GM20431 (cell line): ENCODE data around the gene UQCRH.
"Not testable (repeated sequence)": the region's sequence is repeated elsewhere in the genome, so short reads cannot be mapped to it uniquely, and the experiment has no call there.

Experiments
- in situ Hi-C: fragments of 300-500 bp; cut with MseI, MboI; formaldehyde crosslinking; loops from one replicate; pipeline ENCODE4 v1.15.0; 2020; ENCODE audit warnings: low sequenced_read_pairs; ENCODE audit not compliant: unreplicated experiment

Gene UQCRH

GRCh38 chr1:46330381-46330780, 26.9 kb downstream of the UQCRH start:
- in situ Hi-C loops: not testable (repeated sequence)

DNA sequence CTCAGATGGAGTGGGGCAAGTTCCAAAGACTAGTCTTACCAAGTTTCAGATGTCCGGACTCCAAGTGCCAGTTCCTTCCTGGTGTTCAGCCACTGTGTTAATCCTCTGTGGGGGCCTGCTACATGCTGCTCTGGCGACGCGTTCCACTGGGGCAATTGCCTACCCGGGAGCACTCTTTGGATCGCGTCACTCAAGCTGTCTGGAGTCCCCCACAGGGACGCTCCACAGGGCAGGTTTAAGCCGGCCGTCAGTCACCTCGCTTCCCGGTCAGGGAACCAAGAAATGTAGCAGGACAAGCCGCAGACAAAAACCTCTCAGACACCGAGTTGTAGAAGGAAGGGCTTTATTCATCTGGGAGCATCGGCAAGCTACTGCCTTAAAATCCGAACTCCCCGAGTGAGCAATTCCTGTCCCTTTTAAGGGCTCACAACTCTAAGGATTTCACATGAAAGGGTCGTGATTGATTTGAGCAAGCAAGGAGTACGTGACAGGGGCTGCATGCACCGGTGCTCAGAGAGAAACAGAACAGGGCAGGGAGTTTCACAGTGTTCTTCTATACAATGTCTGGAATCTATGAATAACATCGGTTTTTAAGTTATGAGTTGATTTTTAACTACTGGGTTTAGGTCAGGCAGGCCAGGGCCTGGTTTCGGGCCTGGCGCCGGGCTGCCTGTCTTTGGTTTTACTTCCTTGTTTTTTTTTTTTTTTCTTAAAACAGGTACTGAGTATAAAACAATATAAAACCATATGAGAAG, 28.5 kb downstream of the UQCRH start:
- in situ Hi-C loops: not testable (repeated sequence)

GRCh38 chr1:46333300-46334029, 30.0 kb downstream of the UQCRH start:
- in situ Hi-C loops: no loop called here

DNA sequence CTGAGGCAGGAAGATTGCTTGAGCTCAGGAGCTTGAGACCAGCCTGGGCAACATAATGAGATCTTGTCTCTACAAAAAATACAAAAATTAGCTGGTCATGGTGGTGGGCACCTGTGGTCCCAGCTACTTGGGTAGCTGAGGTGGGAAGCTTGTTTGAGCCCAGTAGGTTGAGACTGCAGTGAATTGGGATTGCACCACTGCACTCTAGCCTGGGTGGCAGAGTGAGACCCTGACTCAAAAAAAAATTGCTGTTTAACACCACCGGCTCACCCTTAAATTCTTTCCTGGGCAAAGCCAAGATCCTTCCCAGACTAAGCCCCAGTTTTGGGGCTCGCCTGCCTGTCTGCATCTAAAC, 30.5 kb downstream of the UQCRH start:
- in situ Hi-C loops: no loop called here

GRCh38 chr1:46335081-46335480, 31.6 kb downstream of the UQCRH start:
- in situ Hi-C loops: no loop called here

DNA sequence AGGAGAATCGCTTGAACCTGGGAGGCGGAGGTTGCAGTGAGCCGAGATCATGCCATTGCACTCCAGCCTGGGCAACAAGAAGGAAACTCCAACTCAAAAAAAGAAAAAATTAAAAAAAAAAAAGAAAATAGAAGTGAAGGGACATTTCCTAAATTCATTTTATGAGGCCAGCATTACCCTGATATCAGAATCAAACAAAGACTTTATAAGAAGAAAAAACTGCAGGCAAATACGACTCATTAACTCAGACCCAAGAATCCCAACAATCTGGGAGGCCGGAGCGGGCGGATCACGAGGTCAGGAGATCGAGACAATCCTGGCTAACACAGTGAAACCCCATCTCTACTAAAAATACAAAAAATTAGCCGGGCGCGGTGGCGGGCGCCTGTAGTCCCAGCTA, 33.9 kb downstream of the UQCRH start:
- in situ Hi-C loops: not testable (repeated sequence)

DNA sequence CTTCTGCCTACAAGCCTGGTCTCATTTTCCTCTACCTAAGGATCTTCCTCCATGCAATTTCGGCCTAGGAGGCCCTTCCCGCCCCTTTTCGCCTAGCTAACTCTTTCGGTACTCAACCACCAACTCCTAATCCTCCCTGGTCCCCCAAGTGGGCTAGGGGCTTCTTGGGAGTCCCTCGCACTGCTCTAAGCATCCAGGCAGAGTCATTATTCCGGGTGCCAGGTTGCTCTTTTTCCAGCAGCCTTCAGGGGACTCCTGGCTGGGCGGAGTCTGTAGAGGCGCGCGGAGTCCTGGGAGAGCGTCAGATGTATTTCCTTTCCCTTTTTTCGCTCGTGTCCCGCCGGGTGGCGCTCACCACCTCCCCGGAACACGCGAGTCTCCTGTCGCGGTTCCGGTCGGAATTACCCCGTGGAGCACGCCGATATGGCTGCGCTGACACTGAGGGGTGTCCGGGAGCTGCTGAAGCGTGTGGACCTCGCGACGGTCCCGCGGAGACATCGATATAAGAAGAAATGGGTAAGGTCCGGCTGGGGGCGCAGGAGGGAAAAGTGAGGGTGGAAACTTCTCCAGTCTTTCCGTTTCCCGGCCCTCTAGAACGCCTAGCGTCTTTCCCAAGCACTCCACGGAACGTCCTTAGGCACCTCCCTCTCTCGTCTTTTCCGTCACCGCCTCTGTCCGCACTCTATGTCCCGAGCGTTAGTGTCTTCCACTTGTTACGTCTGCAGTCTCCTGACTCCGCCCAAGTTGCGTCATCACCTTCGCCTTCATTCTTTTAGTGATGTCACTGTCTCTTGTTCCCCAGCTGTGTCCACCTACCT, 37.1 kb downstream of the UQCRH start, which contains the start of gene NSUN4:
NSUN4 (plus strand) TSS at position 404 of the 818 bp plus-strand sequence; CDS start at position 424, 20 bp downstream.
- in situ Hi-C loops: no loop called here

DNA sequence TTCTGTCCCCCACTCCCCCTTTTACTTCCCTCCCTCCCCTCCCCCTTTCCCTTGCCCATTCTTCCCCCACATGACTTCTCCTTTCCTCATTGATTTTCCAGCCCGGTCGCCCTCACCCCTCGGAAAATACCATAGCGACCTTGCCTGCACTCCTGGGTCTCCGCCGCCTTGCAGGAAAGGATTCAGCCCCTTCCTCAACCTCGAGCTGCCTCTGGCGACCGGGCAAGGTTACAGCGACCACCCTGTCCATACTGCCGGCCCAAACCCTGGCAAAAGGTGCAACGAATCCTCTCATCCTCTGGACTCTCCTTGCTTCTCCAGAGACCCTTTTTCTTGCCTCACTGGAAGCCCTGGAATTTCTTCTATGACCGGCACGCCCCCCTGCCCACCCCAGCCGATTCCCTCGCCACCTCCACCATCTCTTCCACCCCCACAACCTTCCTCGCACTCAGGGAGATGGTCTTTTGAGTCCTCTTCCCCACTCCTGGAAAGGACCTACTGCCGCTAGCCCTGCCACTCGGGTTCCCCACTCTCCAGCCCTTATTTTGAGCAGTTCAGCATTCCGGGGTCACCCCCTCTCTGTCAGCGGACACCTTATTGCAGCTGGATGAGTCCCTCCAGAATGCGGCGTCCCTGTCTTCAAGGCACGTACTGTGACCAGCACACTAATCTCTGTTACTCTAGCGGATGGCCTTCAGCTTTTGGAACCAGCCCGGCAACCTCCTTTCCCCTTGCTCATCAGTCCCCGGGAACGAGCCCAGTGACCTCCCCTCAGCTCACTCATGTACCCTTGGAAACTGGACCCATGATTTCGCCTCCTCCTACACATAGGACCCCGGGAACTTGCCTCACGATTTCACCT, 38.0 kb downstream of the UQCRH start:
- in situ Hi-C loops: no loop called here

DNA sequence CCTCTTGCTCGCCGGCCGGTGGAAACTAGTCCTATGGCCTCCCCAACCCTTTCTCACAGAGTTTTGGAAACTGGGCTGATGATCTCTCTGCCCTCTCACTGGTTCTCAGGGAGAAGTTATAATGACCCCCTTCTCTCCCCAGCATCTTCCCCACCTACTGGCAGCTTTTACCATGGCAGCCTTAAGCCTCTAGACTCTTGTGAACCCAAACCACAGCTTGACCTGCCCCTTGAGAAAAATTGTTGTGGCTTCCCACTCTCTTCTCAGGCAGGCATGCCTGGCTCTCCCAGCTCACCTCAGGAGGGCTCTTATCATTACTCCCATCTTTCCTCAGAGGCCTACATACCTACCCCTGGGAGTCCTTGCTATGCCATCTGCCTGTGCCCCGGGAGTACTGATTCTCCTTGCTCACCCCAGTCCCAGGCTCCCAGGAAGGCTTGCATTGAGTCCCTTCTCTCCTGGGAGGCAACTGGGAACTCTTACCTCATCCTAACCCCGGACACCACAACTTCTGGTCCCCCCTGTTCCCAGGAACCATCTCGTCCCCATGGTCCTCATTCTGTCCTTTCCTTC, 38.7 kb downstream of the UQCRH start:
- in situ Hi-C loops: no loop called here

DNA sequence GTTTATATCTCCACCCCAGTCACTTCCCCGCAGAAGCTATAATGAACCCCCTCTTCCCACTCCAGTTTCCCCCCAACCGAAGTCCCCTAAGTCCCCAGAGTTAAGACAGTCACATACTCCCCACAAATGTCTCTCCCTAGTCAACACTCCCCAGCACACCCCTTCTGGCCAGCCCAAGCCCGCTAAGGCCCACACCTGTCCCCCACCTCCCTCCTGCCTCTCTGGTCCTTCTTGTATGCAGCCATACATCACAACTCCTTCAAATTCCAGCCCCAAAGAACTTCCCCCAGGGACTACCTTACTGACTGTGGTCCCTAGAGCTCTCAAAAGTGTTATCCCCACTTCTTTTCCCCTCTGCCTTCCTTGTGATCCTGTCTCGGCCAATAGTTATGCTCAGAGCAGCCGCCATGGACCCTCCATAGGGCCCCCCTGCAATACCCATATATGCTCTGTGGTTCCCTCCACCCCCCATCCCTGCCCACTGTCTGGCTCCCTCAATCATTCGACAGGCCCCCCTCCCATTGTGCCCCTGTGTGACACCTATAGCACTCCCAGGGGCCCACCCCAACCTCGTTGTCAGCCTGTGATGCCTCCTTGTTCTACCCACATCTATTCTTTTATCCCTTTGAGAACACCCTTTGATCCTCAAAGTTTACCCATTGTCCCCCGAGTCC, 39.3 kb downstream of the UQCRH start:
- in situ Hi-C loops: no loop called here

GRCh38 chr1:46343351-46343695, 39.8 kb downstream of the UQCRH start:
- in situ Hi-C loops: no loop called here

DNA sequence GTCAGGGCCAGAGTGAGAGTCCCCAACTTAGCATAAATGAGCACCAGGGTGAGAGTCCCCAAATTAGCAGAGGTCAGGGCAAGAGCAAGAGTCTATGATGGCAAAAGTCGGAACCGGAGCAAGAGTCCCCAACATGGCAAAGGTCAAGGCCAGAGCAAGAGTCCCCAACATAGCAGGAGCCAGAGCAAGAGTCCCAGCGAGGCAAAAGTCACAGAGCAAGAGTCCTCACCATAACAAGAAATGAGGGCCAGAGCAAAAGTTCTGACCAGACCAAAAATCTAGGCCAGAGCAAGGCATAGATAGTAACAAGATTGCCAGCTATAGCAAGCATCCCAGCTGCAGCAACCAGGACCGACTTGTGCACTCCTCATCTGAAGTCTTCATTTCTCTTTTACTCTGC, 40.2 kb downstream of the UQCRH start:
- in situ Hi-C loops: no loop called here

DNA sequence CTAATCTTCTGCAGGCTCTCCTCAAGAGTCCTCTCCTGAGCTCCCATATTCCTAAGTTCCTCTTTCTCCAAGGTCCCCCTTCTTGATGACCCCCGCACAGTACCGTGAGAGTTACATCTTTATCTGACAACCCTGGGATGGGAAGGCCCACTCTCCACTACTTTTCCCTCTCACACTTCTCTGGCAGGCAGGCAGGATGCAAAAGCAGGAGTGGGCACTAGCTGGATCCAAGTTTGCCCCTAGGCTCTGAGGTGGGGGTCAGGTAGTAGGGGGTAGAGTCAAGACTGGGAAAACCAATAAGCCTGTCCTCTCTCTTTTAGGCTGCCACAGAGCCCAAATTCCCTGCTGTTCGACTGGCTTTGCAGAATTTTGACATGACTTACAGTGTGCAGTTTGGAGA, 41.0 kb downstream of the UQCRH start:
- in situ Hi-C loops: no loop called here

- in situ Hi-C loops: no loop called here
Measured at GRCh38 chr1:46345281-46345680, 41.8 kb downstream of the UQCRH start.

DNA sequence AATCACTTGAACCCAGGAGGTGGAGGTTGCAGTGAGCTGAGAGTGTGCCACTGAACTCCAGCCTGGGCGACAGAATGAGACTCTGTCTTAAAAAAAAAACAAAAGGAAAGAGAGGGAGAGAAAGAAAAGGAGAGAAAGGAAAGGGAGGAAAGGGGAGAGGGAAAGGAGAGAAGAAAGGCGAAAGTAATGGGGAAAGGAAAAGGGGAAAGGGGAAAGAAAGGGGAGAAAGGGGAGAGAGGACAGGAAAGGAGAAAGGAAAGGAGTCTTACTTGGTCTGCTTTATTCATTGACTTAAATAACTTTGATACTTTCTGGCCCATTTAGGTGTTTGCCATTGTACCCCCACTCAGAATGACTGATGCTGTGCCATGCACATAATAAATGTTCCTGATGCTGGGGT, 48.9 kb downstream of the UQCRH start:
- in situ Hi-C loops: no loop called here

- in situ Hi-C loops: not testable (repeated sequence)
Measured at GRCh38 chr1:46355920-46356319, 52.4 kb downstream of the UQCRH start.

- in situ Hi-C loops: no loop called here
Measured at GRCh38 chr1:46362158-46362557, 58.7 kb downstream of the UQCRH start.

DNA sequence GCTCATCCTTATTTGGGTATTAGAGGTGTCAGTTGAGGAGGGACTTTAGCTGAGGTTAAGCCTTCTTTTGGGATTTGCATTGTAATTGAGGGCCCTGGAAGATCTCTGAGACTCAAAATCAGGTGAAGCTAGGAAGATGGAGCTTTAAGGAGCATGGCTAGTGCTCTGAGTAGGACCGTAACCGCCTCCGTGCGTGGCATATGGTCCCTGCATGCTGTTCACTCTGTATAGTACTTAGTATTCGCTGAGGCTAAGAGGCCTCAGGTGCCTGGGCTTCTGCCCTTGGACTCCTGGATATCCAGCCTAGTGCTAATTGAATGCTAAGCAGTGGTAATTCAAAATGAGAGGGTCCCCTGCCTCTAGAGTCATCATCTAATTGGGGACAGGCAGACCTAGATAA, 59.6 kb downstream of the UQCRH start:
- in situ Hi-C loops: no loop called here

DNA sequence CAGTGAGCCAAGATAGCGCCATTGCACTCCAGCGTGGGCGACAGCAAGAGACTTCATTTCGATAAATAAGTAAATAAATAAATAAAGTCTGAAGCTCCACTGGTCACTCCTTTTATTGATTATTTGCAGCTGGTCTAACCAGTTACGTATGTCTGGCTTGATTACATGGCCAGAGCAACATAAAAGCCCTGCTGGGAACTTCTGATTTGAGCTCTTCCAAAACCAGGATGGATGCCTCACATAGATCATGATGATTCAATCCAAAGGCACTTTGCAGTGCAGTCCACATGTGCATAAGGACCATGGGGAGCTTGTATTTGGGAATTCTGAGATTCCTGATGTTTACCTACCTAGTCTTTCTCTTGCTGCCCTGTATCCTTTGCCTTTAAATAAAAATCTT, 61.1 kb downstream of the UQCRH start:
- in situ Hi-C loops: no loop called here
